OCI-LY7 (cell line): ENCODE data around the gene CLTCL1. TPM values are rescaled to one million over a fixed set of nuclear protein-coding genes. Genes with fewer than 3 reads are reported as not detected.

ENCODE experiments used
- BruUV-seq: library from RNA; stranded (reverse); fragments of 400-500 nt; replicated peaks from 2 replicates; lab custom pipeline; 2021; lab: Mats Ljungman, UMichigan
- CTCF ChIA-PET: fragments of 300-600 bp; sonication (Branson Sonifier 250); formaldehyde crosslinking; loops from one replicate; lab custom pipeline; 2022; ENCODE audit warnings: antibody characterized with exemption; ENCODE audit not compliant: unreplicated experiment; lab: Charles Lee
- POLR2A ChIA-PET: fragments of 300-600 bp; sonication (Branson Sonifier 250); formaldehyde crosslinking; loops from one replicate; lab custom pipeline; 2022; ENCODE audit warnings: antibody characterized with exemption; lab: Charles Lee
- DNase-seq: peaks from one replicate; pipeline ENCODE4 v3.0.0-alpha.2; 2015; ENCODE audit warnings: low spot score
- H2AFZ ChIP-seq: fragments of 200-600 bp; sonication (generic), shearing (Covaris generic); 2 replicates; pipeline ENCODE4 v1.6.1; 2014; ENCODE audit warnings: mild to moderate bottlenecking, antibody characterized with exemption, low read length, moderate library complexity
- H3K27ac ChIP-seq: fragments of 200-600 bp; sonication (generic); 2 replicates; pipeline ENCODE4 v1.5.1; 2014; ENCODE audit warnings: mixed run types, low read depth, mild to moderate bottlenecking, moderate library complexity, low read length, inconsistent platforms; ENCODE audit not compliant: poor library complexity, severe bottlenecking
- H3K36me3 ChIP-seq: fragments of 200-600 bp; sonication (generic); 2 replicates; pipeline ENCODE4 v1.6.1; 2014; ENCODE audit warnings: mild to moderate bottlenecking, antibody characterized with exemption, low read length, moderate library complexity, mixed read lengths; ENCODE audit not compliant: insufficient read depth
- H3K4me1 ChIP-seq: fragments of 200-600 bp; sonication (generic); 2 replicates; pipeline ENCODE4 v1.5.1; 2014; ENCODE audit warnings: mild to moderate bottlenecking, low read length; ENCODE audit not compliant: insufficient read depth, poor library complexity, severe bottlenecking
- H3K4me2 ChIP-seq: fragments of 200-600 bp; sonication (generic); 2 replicates; pipeline ENCODE4 v1.6.1; 2014; ENCODE audit warnings: mild to moderate bottlenecking, low read length
- H3K4me3 ChIP-seq: fragments of 200-600 bp; sonication (generic); 2 replicates; pipeline ENCODE4 v1.5.1; 2014; ENCODE audit warnings: mild to moderate bottlenecking, low read depth, low read length; ENCODE audit not compliant: poor library complexity, severe bottlenecking
- H3K79me2 ChIP-seq: fragments of 200-600 bp; sonication (generic); 2 replicates; pipeline ENCODE4 v1.6.1; 2016; ENCODE audit warnings: low read depth, mild to moderate bottlenecking, low read length, moderate library complexity, mixed read lengths; ENCODE audit not compliant: insufficient read depth
- H3K9me2 ChIP-seq: fragments of 200-600 bp; sonication (generic); 2 replicates; pipeline ENCODE4 v1.6.1; 2016; ENCODE audit warnings: mild to moderate bottlenecking, low read length, mixed read lengths; ENCODE audit not compliant: insufficient read depth
- H3K9me3 ChIP-seq: fragments of 200-600 bp; sonication (generic); 2 replicates; pipeline ENCODE4 v1.6.1; 2014; ENCODE audit warnings: mild to moderate bottlenecking, mixed run types, low read length, mixed read lengths
- H4K20me1 ChIP-seq: fragments of 200-600 bp; sonication (generic); 2 replicates; pipeline ENCODE4 v1.6.1; 2014; ENCODE audit warnings: mild to moderate bottlenecking, antibody characterized with exemption, low read length, moderate library complexity, mixed read lengths; ENCODE audit not compliant: insufficient read depth
- CTCF ChIP-seq: fragments of 200-600 bp; sonication (generic); conservative IDR thresholded peaks from 2 replicates; pipeline ENCODE4 v1.5.1; 2014; ENCODE audit warnings: mild to moderate bottlenecking, antibody characterized with exemption, low read length, moderate library complexity, mixed read lengths
- EZH2phosphoT487 ChIP-seq: fragments of 200-600 bp; sonication (generic); IDR thresholded peaks from 2 replicates; pipeline ENCODE4 v1.6.1; 2018; ENCODE audit warnings: low read depth, borderline replicate concordance, mild to moderate bottlenecking, mixed run types, antibody characterized with exemption, low read length, moderate library complexity, mixed read lengths
- intact Hi-C: fragments of 100-400 bp; cut with micrococcal nuclease; formaldehyde crosslinking; loops from one replicate; pipeline ENCODE4 v1.10.0; 2022; ENCODE audit not compliant: unreplicated experiment
- small RNA-seq: library from RNA; depleted of rRNA; stranded (forward); fragments of <200 nt; gene quantifications from one replicate; pipeline ENCODE3, GENCODE V24; 2014
- total RNA-seq, 2 experiments: library from RNA; depleted of rRNA in 1 of 2; stranded (reverse); fragments of >200 nt in 1 of 2; shearing (Covaris generic) in 1 of 2; gene quantifications; 2 replicates each; pipeline ENCODE4 v1.2.3, GENCODE V29; 2014 to 2022

Gene CLTCL1
- total RNA-seq, 2 experiments from 2014 or later, result 0.44 to 0.99 TPM

GRCh38 chr22:19129871-19130270, 161.6 kb downstream of the CLTCL1 start:
- Histone ChIP-seq H4K20me1 (no peaks in the 10 kb centered on the region), H3K9me2 (no peaks in the 10 kb centered on the region), H3K27ac (no peak overlapping the region), H3K36me3 (peaks cover 24% of the 10 kb centered on the region), H2AFZ (no peak overlapping the region), H3K79me2 (no peaks in the 10 kb centered on the region), H3K4me2 (no peak overlapping the region), H3K9me3 (no peaks in the 10 kb centered on the region), H3K4me1 (peaks cover 10% of the 10 kb centered on the region), H3K4me3 (no peak overlapping the region)
- intact Hi-C loops, result no loop called here
- TF ChIP-seq EZH2phosphoT487, result no peak
- no peak for TF ChIP-seq CTCF
- ChIA-PET CTCF (no interaction called here), POLR2A (interaction anchor here (0.6 to 0.7 kb wide), 3 partner anchors 40 to 1534 kb away, joined by 3 to 4 read pairs (median 3); no protein-coding TSS in a partner anchor)
- no TSS peak for BruUV-seq
- DNase-seq, result no peak

Small RNA genes lying within 50 kb of the gene (small RNA-seq; reads per million reads assigned to genes)
- not detected for gene AC000081.1
- not detected for gene RF00398

Other genes with a start within 250 kb of the CLTCL1 start
- 26.6 and 29.7 TPM in 2 replicates for gene DGCR2, start 169.3 kb downstream of the CLTCL1 start, total RNA-seq (2014; rRNA removed; shearing (Covaris generic))
- gene DGCR2, start 169.3 kb downstream of the CLTCL1 start, total RNA-seq (2022), result 26.9 and 27.6 TPM in 2 replicates
- gene TSSK2, start 160.4 kb downstream of the CLTCL1 start, total RNA-seq (2014; rRNA removed; shearing (Covaris generic)), result not detected in 2 replicates
- not detected in 2 replicates for gene TSSK2, start 160.4 kb downstream of the CLTCL1 start, total RNA-seq (2022)
- 8.0 and 13.4 TPM in 2 replicates for gene ESS2, start 147.1 kb downstream of the CLTCL1 start, total RNA-seq (2014; rRNA removed; shearing (Covaris generic))
- 14.1 and 15.7 TPM in 2 replicates for gene ESS2, start 147.1 kb downstream of the CLTCL1 start, total RNA-seq (2022)
- gene GSC2, start 141.4 kb downstream of the CLTCL1 start, total RNA-seq (2014; rRNA removed; shearing (Covaris generic)), result not detected in 2 replicates
- gene GSC2, start 141.4 kb downstream of the CLTCL1 start, total RNA-seq (2022), result not detected in 2 replicates
- 52.4 and 59.5 TPM in 2 replicates for gene SLC25A1, start 113.0 kb downstream of the CLTCL1 start, total RNA-seq (2014; rRNA removed; shearing (Covaris generic))
- 106 and 117 TPM in 2 replicates for gene SLC25A1, start 113.0 kb downstream of the CLTCL1 start, total RNA-seq (2022)
- gene HIRA, start 140.0 kb upstream of the CLTCL1 start, total RNA-seq (2014; rRNA removed; shearing (Covaris generic)), result 22.4 and 31.2 TPM in 2 replicates
- gene HIRA, start 140.0 kb upstream of the CLTCL1 start, total RNA-seq (2022), result 49.4 and 55.7 TPM in 2 replicates
- gene MRPL40, start 140.8 kb upstream of the CLTCL1 start, total RNA-seq (2014; rRNA removed; shearing (Covaris generic)), result 38.5 and 46.3 TPM in 2 replicates
- gene MRPL40, start 140.8 kb upstream of the CLTCL1 start, total RNA-seq (2022), result 40.0 and 45.6 TPM in 2 replicates
- 64.8 and 70.4 TPM in 2 replicates for gene C22orf39, start 156.0 kb upstream of the CLTCL1 start, total RNA-seq (2014; rRNA removed; shearing (Covaris generic))
- 52.1 and 56.3 TPM in 2 replicates for gene C22orf39, start 156.0 kb upstream of the CLTCL1 start, total RNA-seq (2022)
- 52.8 and 70.8 TPM in 2 replicates for gene UFD1, start 187.5 kb upstream of the CLTCL1 start, total RNA-seq (2014; rRNA removed; shearing (Covaris generic))
- gene UFD1, start 187.5 kb upstream of the CLTCL1 start, total RNA-seq (2022), result 60.1 and 62.5 TPM in 2 replicates
- 80.2 and 90.9 TPM in 2 replicates for gene CDC45, start 188.2 kb upstream of the CLTCL1 start, total RNA-seq (2014; rRNA removed; shearing (Covaris generic))
- gene CDC45, start 188.2 kb upstream of the CLTCL1 start, total RNA-seq (2022), result 83.0 and 97.1 TPM in 2 replicates
- not detected in 2 replicates for gene CLDN5, start 232.7 kb upstream of the CLTCL1 start, total RNA-seq (2014; rRNA removed; shearing (Covaris generic))
- gene CLDN5, start 232.7 kb upstream of the CLTCL1 start, total RNA-seq (2022), result not detected in 2 replicates